Measurements from ENCODE around the gene SP4. TPM values are rescaled to one million over a fixed set of nuclear protein-coding genes. Genes with fewer than 3 reads are reported as not detected.
A peak's percentile ranks its signal among the peaks of the same experiment; 100 is the strongest.

Gene SP4
- 10 to 100 TPM in 3 of 4 donors, 1 to 10 TPM in 1; 6.4 to 21.2 (median 15.3) TPM for total RNA-seq

DNA sequence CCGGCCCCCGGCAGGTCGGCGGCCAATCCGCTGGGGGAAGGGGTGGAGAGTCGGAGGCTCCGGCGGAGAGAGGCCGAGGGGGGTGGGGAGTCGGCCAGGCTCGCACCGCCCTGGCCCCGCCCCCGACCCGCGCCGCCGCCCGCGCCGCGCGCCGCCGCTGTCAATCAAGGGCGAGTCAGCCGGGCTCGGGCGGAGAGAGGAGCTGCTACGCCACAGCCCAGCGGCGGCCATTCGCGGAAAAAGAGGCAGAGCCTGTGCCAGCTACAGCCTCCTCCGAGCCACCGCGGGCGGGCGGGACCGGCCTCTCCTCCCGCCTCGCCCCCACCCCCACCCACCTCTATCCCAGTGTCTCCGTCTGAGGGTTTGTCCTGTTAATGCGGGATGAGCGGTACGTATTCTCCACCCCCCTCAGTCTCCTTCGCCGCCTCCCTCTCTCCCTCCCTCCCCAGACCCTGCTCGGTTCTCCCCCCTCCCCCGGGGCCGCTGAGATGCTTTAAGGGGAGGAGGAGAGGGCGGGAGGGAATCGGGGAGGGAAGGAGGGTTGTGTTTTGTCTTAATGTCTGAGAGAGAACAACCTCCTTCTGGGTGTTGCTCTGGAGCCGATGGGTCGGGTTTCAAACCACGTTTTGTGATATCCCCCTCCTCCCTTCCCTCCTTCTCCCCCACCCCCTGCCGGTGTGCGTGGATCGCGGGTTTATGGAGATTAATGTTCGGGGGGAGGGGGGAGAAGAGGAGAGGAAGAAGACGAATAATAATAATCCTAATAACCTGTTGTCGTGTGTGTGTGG lies at the start of gene SP4:
TSS of gene SP4 (plus strand) at position 213 of the 788 bp plus-strand sequence. CDS start at position 382, 169 bp downstream.
- TF ChIP-seq, protein P1, sequence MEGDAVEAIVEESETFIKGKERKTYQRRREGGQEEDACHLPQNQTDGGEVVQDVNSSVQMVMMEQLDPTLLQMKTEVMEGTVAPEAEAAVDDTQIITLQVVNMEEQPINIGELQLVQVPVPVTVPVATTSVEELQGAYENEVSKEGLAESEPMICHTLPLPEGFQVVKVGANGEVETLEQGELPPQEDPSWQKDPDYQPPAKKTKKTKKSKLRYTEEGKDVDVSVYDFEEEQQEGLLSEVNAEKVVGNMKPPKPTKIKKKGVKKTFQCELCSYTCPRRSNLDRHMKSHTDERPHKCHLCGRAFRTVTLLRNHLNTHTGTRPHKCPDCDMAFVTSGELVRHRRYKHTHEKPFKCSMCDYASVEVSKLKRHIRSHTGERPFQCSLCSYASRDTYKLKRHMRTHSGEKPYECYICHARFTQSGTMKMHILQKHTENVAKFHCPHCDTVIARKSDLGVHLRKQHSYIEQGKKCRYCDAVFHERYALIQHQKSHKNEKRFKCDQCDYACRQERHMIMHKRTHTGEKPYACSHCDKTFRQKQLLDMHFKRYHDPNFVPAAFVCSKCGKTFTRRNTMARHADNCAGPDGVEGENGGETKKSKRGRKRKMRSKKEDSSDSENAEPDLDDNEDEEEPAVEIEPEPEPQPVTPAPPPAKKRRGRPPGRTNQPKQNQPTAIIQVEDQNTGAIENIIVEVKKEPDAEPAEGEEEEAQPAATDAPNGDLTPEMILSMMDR (IDR thresholded peaks at IDR 0.05) = no peak
- TF ChIP-seq POLR2A (IDR thresholded peaks at IDR 0.05) = peak; percentile 68 to 76
- intact Hi-C loops (cut with DNase I; ENCODE audit: low total_unique reads) = no loop called here
- Histone ChIP-seq H3K36me3 (no peaks in the 10 kb centered on the region), H3K9me3 (no peaks in the 10 kb centered on the region), H3K27me3 (no peaks in the 10 kb centered on the region), H3K4me3 (peak within 1 kb of the TSS; percentile 94 to 98), H3K27ac (peak within 1 kb of the TSS; percentile 97 to 100), H3K4me1 (no peaks in the 10 kb centered on the region)
- DNase-seq = peak; percentile 94 to 97

DNA sequence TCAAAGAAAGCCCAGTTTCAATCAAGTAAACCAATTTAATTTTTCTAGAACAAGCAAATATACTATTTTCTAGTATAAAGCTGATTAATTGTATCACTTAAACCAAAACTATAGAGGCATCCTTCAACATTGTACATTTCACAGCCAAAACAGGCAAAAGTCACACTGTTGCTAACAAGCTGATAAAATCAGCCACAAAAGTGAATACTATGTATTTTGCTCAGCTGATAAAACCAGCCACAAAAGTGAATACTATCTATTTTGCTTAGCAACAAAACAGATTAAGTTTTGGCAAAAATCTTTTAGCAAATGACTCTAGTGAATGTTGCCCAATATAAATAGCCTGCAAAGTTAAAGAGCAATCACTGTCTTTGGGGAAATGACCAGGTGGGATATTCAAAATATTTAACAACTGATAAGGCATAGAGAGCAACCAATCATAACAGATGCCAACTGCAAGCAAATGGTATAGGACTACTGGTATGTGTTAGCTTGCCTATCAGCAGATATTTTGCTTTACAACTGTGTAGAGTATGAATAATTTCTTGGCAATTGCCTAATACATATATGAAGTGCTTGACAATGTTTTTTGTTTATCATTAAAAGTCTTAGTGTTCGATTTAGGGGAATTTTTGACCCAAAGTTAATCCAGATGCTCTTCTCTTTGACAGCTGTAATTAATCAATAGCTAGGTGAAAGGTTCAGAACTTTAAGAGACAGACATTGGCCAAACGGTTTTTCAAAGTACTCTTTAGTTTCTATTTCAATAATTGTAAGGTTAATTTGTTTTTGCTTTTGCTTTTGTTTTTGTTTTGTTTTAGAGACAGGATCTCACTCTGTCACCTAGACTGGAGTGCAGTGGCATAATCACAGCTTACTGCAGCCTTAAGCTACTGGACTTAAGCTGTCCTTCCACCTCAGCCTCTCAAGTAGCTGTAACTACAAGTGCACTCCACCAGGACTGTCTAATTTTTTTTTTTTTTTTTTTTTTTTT lies 44.4 kb upstream of the SP4 start:
- TF ChIP-seq, protein P1 (IDR thresholded peaks at IDR 0.05) = no peak
- TF ChIP-seq POLR2A (IDR thresholded peaks at IDR 0.05) = no peak
- no peak for DNase-seq
- no peaks in the 10 kb centered on the region for H3K4me1 ChIP-seq
- H3K9me3 ChIP-seq = no peaks in the 10 kb centered on the region
- intact Hi-C loops (cut with DNase I; ENCODE audit: low total_unique reads) = no loop called here
- no peak overlapping the region for H3K4me3 ChIP-seq
- no peaks in the 10 kb centered on the region for H3K36me3 ChIP-seq
- H3K27me3 ChIP-seq = no peaks in the 10 kb centered on the region
- H3K27ac ChIP-seq = no peak overlapping the region

DNA sequence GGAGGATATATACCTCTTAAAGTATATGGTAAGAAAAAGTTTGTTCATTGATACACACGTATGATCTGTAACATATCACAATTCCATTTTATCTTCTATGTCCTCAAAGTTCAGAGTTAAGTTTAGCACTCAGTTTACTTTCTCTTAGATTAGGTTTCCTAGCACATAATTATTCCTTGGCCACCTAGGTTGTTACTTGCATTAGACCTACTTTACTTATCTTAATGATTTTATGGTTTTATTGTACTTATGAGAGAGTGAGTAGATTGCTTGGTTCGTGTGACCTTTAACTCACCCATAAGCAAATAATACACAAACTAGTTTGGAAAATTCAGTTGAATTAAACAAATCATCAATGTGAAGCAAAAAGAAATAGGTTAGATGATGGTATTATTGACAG lies 33.9 kb upstream of the SP4 start:
- Histone ChIP-seq H3K36me3 (no peaks in the 10 kb centered on the region), H3K9me3 (no peaks in the 10 kb centered on the region), H3K27ac (no peak overlapping the region), H3K27me3 (no peaks in the 10 kb centered on the region), H3K4me3 (no peak overlapping the region), H3K4me1 (no peaks in the 10 kb centered on the region)
- intact Hi-C loops (cut with DNase I; ENCODE audit: low total_unique reads) = no loop called here
- DNase-seq = no peak
- TF ChIP-seq POLR2A (IDR thresholded peaks at IDR 0.05) = no peak
- TF ChIP-seq, protein P1 (IDR thresholded peaks at IDR 0.05) = no peak

DNA sequence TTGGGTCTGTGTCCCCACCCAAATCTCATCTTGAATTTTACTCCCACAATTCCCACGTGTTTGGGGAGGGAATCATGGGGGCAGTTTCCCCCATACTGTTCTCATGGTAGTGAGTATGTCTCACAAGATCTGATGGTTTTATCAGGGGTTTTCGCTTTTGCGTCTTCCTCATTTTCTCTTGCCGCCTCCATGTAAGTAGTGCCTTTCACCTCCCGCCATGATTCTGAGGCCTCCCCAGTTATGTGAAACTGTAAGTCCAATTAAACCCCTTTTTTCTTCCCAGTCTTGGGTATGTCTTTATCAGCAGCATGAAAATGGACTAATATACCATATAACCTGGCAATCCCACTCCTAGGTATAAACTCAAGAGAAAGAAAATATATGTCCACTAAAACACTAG lies 25.9 kb upstream of the SP4 start:
- Histone ChIP-seq H3K4me3 (no peak overlapping the region), H3K9me3 (no peaks in the 10 kb centered on the region), H3K4me1 (no peaks in the 10 kb centered on the region), H3K36me3 (no peaks in the 10 kb centered on the region), H3K27ac (no peak overlapping the region), H3K27me3 (no peaks in the 10 kb centered on the region)
- no peak for DNase-seq
- intact Hi-C loops (cut with DNase I; ENCODE audit: low total_unique reads) = no loop called here
- TF ChIP-seq POLR2A (IDR thresholded peaks at IDR 0.05) = no peak
- TF ChIP-seq, protein P1 (IDR thresholded peaks at IDR 0.05) = no peak

Data from uterus (tissue), 4 donors.